ENCODE results near the gene LONP2.
"Not testable (repeated sequence)": the region's sequence is repeated elsewhere in the genome, so short reads cannot be mapped to it uniquely, and the experiment has no call there.

The LONP2 gene

DNA sequence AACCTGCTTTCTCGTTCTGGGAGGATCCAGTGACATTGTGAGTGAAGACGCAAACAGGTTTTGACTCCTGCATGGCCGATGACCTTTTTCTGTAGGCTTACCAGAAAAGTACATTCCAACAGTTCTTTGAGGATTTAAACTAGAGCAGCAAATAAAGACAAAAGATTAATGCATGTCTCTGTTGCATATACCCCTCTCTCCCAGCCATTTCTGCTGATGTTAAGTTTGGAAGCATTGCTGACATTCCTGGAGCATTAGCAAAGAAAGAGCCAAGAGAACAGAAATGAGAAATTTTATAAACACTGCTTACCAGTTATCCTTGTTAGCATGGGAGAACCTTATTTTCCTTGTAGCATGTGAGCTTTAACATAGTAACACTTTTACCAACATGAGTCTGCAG is 91.9 kb downstream of the LONP2 start:
- DNase-seq (ENCODE audit: low read depth in 2 of 2), result no peak

DNA sequence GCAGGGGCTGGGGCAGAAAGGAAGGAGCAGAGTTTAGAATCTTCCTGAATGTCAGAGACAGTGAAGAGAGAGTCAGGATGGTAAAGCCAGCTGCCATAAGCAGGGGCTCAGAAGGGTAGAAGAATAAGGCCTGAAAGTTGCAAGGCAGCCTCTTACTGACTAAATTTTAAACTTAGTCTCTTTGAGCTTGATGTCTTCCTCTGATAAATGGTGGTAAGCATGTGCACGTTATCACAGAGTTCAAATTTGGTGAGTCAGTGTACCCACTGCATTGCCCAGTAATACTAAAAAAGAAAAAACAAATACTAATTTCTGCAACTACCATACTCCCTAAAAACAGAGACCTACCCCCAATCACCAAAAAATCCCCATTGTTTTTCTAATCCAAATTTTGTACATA is 96.0 kb downstream of the LONP2 start:
- no peak for DNase-seq (ENCODE audit: low read depth in 2 of 2)

DNA sequence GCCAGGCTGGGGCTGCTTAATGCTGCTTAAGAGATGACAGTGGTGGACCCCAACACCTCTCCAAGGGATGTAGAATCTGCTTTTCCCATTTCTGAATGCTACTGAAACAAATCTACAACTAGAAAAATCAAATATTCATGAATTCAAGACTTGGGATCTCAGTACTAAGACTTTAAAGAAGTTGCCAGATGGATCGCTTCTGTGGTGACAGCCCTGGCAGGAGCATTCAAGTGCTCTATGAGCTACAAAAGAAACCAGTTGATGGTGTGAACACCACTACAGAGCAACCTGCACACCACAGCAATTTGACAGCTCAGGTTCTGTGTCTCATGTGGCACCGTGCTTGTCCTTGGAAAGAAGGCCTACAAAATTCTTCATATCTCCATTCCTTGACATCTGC is 98.5 kb downstream of the LONP2 start:
- DNase-seq (ENCODE audit: low read depth in 2 of 2), result no peak

DNA sequence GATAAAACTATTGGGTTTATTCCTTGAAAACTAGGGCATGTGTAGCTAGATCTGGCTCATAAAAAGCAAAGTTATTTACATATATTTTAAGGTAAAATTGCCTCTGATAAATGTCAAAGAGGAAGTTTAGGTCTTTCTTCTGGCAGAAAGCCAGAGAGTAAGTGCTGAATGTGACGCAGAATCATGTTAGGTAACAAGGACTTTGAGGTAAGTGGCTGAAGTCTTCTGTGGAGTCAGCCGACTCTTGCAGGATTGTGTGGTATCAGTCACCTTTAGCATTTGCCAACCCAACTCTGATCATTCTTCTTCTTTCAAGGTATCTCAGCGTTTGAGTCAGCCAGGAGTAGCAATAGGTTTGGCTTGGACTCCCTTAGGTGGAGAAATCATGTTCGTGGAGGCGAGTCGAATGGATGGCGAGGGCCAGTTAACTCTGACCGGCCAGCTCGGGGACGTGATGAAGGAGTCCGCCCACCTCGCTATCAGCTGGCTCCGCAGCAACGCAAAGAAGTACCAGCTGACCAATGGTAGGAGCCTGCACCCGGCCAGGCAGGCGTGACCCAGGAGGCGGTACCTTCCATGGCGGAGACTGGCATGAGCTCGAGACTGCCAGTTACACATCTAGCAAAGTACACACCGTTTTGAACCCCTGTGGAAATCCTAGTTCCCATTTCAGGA is 103.2 kb downstream of the LONP2 start:
- DNase-seq (ENCODE audit: low read depth in 2 of 2), result no peak

DNA sequence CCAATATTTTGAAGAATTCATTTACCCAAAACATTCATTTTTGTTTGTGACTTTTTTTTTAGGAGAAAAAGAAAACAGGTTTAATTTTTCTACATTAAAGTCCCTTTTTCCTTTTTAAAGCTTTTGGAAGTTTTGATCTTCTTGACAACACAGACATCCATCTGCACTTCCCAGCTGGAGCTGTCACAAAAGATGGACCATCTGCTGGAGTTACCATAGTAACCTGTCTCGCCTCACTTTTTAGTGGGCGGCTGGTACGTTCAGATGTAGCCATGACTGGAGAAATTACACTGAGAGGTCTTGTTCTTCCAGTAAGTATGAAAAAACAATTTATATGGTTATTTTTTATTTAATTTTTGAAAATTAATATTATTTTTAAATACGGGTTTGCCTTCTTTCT is 103.9 kb downstream of the LONP2 start:
- no peak for DNase-seq (ENCODE audit: low read depth in 2 of 2)

DNA sequence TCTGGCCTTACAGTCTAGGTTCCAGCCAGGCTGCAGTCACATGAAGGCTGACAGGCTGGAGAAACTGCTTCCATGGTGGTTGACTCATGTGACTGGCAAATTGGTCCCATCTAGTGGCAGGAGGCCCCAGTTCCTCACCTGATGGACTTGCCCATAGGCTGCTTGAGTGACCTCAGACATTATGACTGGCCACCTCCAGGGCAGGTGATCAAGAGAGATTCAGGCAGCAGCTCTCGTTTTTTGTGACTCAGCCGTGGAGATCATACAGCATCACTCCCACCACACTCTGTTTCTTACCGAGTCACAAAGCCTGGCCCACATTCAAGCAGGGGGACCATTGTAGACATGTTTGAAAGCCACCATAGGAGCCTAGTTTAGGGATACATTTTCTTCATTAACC is 106.6 kb downstream of the LONP2 start:
- DNase-seq (ENCODE audit: low read depth in 2 of 2), result no peak

DNA sequence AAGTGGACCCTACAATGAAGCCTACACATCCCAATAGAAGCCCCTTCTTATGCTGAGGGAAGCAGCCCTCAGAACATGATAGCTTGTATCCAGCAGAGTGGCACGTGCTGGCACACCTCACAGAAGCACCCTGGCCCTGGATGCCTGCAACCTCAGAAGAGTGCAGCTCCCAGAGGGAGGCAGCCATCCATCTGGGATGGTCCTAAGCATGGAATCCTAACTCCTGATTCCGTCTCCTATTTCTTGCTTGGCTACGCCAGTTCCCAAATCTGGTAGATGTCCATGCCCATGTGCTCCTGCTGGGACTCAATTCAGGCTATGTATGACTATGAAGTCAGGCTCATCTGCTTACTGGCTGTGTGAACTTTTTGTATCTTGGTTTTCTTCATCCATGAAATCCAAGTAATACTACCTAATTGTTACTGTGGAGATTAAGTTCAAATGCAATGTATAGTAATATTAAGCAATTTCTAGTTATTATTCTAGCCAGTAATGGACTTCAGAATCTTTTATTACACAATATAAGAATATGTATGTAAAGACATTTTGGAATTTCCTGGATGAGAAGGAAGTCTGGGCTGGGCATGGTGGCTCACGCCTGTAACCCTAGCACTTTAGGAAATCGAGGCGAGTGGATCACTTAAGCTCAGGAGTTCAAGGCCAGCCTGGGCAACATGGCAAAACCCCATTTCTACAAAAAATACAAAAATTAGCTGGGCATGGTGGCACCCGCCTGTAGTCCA is 108.7 kb downstream of the LONP2 start:
- DNase-seq (ENCODE audit: low read depth in 2 of 2), result no peak

DNA sequence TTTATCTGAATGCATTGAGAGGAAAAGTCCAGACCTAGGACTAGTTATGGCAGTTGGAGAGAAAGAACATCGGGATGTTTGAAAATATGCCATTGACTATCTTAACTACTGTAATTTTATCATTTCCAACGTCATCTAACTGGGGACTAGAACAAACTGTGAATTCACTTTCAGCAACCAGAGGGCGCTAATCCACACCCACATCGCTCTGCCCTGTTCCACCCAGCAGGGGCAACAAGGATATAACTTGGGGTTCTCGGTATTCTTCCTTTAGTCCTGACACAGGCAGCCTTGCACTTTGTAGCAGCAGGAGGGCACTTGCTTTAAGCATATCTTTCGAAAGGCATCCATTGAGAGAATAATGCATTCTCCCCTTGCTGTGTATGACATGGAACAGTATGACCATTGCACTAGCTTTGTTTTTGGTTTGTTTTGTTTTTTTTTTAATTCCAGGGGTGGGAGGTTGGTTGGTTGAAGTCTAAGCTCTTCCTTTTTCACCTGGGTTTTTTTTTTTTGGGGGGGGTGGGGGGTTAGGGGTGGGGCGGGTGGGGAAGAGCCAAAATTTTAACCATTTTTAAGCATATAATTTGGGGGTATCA is 109.6 kb downstream of the LONP2 start:
- DNase-seq (ENCODE audit: low read depth in 2 of 2), result peak; percentile 24 to 32

DNA sequence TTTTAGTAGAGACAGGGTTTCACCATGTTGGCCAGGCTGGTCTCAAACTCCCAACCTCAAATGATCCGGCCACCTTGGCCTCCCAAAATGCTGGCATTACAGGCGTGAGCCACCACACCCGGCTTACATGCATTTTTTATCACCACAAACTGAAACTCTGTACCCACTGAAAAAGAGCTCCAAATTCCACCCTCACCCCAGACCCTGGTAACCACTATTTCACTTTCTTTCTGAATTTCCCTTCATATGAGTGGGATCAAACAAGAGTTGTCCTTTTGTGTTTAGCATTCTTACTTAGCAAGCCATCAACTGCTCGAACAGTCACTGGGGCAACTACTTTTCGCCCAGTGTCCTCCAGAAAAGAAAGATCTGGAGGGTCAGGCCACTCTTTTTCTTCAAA is 110.3 kb downstream of the LONP2 start:
- not testable (repeated sequence) for DNase-seq (ENCODE audit: low read depth in 2 of 2)

DNA sequence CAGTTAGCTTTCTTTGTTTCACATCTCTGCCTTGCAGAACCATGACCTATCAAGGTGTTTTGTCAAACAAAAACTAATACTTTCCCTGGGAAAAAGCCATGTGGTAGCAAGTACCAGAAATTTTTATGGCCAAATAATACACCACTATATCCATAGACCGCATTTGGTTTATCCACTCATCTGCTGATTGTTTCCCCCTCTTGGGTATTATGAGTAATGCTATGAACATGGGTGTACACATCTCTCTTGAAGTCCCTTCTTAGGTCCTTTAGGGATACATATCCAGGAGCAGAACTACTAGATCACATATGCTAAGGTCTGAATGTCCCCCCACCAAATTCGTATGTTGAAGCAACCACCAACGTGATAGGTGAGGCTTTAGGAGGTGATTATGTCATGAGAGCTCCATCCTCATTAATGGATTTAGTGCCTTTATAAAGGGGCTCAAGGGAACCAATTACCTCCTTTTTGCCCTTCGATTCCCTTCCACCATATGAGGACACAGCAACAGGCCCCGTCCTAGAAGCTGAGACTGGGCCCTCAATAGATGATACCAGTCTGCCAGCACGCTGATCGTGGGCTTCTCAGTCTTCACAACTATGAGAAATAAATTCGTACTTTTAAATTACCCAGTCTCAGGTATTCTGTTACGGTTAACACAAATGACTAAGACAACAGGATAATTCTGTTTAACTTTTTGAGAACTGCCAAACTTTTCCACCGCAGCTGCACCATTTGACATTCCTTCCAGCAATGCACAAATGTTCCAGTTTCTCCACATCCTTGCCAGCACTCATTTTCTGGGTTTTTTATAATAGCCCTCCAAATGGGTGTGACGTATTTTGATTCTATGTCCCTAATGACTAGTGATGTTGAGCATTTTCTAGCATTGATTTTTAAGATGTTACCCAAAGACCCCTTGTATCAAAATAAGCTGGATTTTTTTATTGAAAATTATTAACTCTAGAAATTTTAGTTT is 111.1 kb downstream of the LONP2 start:
- DNase-seq (ENCODE audit: low read depth in 2 of 2), result no peak

DNA sequence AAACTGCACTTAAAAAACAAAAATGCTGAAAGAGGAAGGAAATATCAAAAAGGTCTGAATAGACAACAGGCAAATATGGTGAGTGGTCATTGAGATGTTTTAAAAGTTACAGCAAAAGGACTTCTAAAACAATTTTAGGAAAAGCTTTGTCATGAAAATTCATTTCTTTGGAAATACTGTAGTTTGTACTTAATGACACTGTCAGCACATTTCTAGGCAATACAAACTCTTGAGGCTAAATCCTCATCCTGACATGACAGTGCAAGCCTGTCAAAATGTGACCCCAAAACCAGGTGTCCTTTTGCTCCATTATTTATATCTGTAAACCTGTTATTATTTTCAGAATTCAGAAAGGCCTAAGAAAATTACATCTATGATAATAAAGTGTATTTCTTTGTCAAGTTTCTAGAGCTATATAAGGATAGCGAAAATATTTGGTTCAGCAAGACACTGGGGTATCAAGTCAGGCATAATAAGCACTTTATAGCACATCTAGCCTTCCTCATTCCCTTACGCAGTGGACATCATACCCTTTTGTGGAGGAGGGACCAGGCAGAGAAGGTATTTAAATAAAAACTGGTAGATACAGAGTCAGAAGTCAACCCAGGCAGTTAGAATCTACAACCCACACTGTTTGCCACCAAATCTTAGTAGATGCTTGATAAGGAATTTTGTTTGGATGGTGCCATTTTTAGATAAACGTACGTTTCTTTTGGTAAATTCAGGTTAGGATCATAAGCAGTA is 112.7 kb downstream of the LONP2 start:
- DNase-seq (ENCODE audit: low read depth in 2 of 2), result no peak

DNA sequence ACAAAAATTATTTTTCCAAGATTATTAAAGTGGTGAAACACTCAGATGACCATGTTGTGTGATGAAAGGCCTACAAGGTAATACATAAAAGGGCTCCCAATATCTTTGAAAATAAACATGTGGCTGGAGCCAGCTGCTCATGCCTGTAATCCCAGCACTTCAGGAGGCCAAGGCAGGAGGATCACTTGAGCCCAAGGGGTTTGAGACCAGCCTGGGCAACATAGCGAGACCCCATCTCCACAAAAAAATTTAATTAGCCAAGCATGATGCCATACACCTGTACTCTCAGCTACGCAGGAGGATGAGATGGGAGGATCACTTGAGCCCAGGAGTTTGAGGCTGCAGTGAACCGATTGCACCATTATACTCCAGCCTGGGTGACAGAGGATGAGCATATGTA is 114.3 kb downstream of the LONP2 start:
- DNase-seq (ENCODE audit: low read depth in 2 of 2), result no peak

DNA sequence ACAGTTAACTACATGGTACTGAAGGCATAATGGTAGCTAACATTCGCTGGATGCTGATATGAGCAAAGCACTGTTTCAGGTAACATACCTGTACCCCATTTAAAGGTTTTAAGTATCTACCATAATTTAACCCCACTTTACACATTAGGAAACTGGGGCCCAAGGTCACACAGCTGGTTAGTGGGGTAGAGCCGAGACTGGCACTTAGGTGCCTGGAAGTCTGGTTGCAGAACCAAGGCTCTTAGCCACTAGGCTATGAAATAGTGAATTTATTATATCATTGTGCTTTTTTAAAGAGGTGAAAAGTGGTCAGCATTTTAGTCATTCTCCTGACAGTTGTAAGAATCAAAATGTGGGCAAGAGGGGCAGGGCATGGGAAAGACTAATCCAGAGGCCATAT is 115.9 kb downstream of the LONP2 start:
- no peak for DNase-seq (ENCODE audit: low read depth in 2 of 2)

DNA sequence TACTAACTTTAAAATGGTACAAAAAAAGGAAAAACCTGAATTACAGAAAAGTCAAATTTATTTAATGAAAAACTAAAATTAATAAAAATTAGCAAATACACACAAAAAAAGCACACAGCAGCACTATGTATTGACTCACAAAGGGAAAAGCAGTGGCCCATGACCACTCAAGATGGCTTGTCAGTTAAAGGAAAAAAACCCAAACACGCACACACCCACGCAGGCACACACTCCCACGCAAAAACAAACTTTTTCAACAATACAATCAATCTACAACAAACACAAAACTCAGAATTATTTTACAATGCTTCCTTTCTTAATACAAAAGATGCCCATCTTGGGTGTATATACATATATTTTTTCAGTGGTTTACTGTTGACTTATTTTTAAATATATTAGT is 116.9 kb downstream of the LONP2 start:
- DNase-seq (ENCODE audit: low read depth in 2 of 2), result no peak

DNA sequence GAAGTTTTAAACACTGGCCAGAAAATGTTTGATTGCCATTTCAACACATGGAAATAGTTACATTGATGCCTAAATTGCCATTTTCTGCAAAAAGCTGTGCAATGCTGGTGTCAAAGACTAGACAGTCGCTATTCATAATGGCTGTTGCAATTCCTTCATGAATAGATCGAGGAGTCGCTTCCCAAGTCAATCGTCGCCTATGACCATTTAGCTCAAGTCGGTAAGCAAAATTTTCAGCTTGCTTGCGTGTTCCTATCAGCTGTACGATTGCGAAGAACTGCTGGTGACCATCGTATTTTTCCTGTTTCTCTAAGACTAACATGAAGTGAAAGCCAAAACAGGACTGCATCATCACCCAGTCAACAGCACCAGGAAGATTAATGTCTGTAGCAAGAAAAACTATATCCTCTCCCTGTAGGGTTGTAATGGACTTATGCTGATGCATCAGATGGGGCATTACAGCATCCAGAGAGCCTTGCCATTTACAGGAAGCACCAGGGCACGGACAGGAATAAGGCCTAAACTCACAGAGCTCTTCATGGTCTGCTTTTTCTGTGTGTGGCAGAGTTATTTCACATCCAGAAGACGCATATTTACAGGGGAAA is 117.5 kb downstream of the LONP2 start:
- no peak for DNase-seq (ENCODE audit: low read depth in 2 of 2)

DNA sequence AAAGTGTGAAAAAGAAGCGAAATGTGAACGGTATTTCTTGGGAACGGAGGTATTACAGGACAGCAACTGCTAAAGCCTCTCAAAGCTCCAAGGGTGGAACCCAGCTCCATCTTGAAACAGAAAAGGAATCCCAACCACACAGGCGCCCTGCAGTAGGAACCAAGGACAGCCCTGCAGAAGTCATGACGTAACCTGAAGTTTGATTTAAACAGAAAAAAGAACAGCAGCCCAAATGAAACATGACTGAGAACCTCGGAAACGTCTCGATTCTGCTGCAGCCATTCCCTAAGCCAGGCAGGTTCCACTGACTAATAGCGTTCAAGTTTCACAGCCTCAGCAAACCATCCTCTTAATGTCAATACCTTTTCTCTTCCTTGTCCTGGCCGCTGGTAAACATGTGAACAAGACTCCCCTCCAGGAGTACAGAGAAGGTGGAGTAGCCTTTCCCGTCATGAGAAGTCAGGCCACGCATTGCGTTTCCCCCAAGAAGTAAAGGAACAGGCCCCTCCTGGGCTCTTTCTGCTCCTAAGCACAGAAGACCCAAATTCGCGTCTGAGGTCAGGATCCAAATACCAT is 121.0 kb downstream of the LONP2 start:
- DNase-seq (ENCODE audit: low read depth in 2 of 2), result no peak

DNA sequence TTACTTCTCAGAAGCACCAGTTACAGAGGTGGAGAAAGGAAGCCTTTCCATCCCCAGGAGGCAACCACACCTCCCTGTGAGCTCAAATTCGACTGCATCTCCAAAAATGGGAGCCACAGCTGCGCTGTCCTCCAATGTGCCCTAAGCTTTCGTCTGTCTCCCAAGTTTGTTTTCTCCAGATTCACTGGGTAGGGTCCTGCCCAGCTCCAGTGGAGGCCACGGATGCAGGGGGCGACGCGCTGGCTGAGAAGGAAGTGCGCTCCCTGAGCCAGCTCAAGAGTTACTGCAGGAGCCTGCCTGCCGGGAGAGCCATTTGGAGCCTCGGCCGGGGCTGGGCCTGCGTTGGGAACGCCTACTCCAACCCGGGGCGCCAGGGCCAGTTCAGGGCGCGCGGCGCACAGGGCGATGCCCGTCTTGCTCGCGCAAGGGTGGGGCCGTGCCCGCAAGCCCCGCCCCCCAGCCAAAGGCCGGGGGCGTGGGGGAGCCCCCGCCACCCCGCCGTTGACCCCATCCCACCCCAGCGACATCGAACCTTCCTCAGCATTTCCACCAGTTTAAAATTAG is 121.6 kb downstream of the LONP2 start:
- DNase-seq (ENCODE audit: low read depth in 2 of 2), result peak; percentile 31 to 49

DNA sequence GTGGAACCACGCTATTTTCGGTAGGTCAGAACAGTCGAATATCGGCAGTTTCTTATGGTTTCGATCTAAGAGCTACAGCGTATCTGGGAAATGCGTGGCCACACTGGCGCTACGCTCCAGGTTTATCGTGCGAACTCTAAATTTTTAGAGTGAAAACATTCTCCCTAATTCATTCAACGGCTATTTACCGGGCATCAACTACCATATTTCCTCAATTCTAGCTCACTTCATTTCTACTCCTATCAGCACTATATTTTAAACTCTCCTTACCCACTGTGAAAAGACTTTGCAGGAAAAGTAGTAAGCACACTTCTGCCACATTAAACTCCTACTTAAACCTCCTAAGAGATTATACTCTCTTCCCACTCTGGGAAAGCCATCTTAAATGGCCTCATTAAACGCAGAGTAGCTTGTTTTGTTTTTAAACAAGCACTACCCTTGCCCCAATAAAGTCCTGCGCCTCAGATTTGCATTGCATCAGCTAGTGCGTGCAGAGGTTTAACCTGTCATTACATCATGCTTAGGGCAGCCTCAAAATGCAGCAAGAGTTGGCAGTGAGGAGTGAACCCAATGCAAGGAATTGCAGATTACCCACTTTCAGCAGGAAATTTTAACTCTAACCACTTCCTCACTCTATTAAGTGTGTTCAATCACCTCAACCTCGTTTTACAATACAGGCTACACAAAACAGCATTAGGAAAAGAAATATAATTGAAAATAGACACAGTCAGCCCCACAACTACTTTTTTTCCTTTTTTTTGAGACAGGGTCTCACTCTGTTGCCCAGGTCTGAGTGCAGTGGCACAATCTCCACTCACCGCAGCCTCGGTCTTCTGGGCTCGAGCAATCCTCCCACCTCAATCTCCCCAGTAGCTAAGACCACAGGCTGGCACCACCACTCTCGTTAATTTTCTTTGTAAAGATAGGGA is 122.3 kb downstream of the LONP2 start:
- DNase-seq (ENCODE audit: low read depth in 2 of 2), result no peak

DNA sequence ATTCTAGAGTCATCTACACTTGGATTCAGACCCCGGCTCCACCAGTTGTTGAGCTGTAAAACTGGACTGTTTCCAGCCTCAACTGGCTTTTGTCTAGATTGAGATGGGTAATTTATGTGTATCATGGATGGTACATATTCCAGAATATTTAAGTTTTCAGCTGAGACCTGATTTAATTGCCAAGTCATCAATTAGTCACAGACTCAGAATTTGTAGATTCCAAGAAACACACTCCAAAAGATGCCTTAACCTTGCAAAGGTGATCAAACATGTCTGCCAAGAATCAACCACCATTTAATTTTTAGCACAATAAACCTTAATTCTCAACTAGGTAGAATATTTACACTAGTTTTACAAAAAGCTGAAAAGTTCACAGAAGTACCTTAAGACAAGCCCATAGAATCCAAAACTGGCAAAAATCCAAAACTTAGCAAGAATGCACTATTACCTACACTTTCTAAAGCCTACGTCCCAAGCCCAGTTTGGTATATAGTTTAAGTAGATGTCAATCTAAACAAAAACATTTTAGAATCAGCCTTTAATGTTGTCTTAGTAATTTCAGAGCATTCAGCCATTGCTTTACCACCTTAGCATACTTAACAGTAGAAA is 123.4 kb downstream of the LONP2 start:
- no peak for DNase-seq (ENCODE audit: low read depth in 2 of 2)
